GM13976 (cell line): ENCODE measurements around the gene CPPED1.

ENCODE experiments used
- DNase-seq: peaks from one replicate; pipeline ENCODE4 v3.0.0; 2012; ENCODE audit warnings: low spot score
- in situ Hi-C: fragments of 300-500 bp; cut with MboI; formaldehyde crosslinking; loops from one replicate; pipeline ENCODE4 v1.12.0; 2022; ENCODE audit warnings: low sequenced_read_pairs, mixed read lengths, inconsistent platforms; ENCODE audit not compliant: unreplicated experiment
- TF ChIP-seq, protein P1 (sequence below): IDR thresholded peaks from 2 replicates; pipeline ENCODE4 v1.5.1; 2012; ENCODE audit warnings: borderline replicate concordance, mild to moderate bottlenecking; ENCODE audit not compliant: insufficient read depth; ENCODE audit errors: extremely low read depth, missing control alignments, control extremely low read depth

The CPPED1 gene

DNA sequence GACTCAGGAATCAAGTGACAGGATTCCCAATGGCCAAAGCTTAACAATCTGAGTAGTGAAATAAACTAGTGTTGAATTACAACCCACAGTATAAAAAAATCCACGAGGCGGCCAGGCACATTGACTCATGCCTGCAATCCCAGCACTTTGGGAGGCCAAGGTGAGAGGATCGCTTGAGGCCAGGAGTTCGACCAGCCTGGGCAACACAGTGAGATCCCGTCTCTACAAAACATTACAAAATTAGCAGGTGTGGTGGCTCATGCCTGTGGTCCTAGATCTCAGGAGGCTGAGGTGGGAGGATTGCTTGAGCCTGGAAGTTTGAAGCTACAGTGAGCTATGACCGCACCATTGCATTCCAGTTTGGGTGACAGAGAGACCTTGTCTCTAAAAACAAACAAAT is 133.8 kb downstream of the CPPED1 start:
- DNase-seq, result no peak
- in situ Hi-C loops, result no loop called here
- TF ChIP-seq, protein P1, sequence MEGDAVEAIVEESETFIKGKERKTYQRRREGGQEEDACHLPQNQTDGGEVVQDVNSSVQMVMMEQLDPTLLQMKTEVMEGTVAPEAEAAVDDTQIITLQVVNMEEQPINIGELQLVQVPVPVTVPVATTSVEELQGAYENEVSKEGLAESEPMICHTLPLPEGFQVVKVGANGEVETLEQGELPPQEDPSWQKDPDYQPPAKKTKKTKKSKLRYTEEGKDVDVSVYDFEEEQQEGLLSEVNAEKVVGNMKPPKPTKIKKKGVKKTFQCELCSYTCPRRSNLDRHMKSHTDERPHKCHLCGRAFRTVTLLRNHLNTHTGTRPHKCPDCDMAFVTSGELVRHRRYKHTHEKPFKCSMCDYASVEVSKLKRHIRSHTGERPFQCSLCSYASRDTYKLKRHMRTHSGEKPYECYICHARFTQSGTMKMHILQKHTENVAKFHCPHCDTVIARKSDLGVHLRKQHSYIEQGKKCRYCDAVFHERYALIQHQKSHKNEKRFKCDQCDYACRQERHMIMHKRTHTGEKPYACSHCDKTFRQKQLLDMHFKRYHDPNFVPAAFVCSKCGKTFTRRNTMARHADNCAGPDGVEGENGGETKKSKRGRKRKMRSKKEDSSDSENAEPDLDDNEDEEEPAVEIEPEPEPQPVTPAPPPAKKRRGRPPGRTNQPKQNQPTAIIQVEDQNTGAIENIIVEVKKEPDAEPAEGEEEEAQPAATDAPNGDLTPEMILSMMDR, result no peak

DNA sequence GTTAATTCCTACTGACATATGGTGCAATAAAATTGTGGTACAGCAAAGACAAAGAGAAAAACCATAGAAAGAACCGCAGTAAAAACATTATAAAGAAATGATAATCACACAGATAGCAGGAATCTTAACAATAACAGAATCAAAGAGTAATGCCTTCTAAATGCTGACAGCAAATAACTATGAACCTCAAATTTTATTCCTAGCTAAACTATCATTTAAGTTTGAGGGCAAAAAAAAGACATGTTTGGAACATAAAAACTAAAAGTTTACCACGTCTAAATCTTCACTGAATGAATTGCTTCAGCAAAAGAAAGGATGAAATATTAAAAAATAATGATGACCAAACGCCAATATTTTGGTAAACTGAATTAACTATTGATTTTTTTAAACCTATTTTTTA is 135.8 kb downstream of the CPPED1 start:
- in situ Hi-C loops, result no loop called here
- DNase-seq, result no peak
- TF ChIP-seq, protein P1, result no peak

DNA sequence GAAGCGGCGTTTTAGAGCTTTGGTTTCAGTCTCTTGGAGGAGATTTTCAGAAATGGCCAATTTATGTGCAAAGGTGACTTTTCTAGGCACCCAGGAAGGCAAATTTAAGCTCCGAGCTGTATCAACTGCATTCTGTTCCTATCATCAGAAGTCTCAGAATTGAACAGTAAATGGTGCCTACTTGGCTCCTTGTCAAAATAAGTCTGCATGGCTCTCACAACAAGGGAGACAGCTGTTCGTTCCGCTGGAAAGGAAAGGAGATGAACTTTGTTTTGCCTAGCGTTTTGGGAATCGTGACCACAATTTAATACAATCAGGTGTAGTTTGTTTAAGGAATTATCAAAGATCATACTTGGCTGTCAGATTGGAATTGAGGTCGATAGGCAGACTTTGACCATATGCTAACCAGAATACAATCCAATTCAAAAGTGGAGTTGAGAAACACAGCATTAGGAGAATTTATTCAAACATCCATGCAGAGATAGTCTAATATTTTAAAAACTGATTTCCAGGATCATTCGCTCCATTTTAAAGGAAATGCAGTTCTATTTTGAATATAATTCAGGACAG is 139.4 kb downstream of the CPPED1 start:
- in situ Hi-C loops, result no loop called here
- TF ChIP-seq, protein P1, result no peak
- no peak for DNase-seq

DNA sequence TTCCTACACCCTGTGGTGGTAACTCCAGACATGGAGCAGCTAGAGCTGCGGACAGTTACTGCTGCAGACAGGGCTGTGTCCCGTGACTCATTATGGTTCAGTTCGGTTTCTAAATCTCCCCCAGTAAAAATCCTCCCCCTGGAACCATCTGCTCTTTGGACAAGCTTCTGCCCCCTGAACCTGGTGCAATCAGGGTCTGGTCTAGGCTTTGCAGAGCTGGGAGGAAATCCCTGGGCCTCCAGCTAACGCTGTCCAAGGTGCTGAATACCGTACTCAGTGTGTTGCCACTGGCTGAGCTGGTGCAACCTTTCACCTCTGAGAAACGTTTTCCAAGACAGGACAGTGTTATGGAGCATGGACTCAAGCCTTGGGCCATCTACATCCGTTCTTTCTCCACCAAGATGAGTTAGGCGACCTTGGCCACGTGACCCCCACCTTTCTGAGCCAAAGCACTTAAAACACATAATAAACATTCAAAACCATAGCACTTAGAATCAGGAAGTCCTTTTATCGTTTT is 142.0 kb downstream of the CPPED1 start:
- TF ChIP-seq, protein P1, result no peak
- in situ Hi-C loops, result no loop called here
- DNase-seq, result no peak

DNA sequence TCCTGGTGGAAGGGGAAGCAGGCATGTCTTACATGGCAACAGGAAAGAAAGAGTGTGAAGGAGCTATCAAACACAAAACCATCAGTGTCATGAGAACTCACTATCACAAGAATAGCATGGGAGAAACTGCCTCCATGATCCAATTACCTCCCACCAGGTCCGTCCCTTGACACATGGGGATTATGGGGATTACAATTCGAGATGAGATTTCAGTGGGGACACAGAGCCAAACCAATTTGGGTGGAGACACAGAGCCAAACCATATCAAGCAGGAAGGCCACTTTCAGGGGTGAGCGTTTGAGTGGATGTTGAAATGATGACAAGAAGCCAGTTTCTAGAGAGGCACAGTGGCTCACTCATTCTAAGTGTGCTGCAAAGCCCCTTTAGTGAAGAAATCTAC is 143.8 kb downstream of the CPPED1 start:
- no peak for DNase-seq
- in situ Hi-C loops, result no loop called here
- TF ChIP-seq, protein P1, result no peak

DNA sequence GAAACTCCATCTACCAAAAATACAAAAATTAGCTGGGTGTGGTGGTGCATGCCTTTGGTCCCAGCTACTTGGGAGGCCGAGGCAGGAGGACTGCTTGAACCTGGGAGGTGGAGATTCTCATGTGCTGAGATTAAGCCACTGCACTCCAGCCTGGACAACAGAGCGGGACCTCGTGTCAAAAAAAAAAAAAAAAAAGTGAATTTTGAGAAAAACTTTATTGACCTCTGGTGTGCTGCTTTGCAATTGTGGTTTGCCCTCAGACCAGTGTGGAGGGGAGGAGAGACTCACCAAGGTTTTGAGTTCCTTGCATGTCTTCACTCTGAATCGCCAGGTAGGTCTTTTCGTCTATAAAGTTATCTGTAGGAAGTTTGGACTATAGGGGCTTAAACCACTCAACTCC is 145.2 kb downstream of the CPPED1 start:
- in situ Hi-C loops, result no loop called here

DNA sequence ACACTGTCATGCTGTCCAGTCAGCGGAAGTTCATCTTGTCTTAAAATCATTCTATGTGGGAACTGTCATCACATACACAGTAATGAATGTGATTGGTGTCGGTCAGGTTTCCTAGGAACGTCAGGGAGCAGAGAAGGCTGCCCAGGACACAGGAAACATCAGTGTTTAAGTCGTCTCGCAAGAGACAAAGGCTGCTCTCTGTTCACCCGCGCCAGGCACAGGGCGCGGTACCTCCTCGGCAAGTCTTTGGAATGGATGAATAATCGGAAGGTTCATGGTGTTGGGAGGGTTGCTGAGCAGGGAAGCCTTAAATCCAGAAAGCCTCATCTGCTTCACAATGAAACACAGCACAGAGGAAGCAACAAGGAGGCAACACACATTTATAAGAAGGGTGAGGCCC is 148.2 kb downstream of the CPPED1 start:
- no peak for DNase-seq
- TF ChIP-seq, protein P1, result no peak
- in situ Hi-C loops, result no loop called here

More for the DNA sequence above, 145.2 kb downstream of the CPPED1 start:
- no peak for DNase-seq
- TF ChIP-seq, protein P1, result no peak
